HG02870 (cell line): Measurements from ENCODE around the gene IFI27.
"Not testable (repeated sequence)": the region's sequence is repeated elsewhere in the genome, so short reads cannot be mapped to it uniquely, and the experiment has no call there.

Experiments used
- ATAC-seq: cut with Tn5 transposase; IDR thresholded peaks from one replicate; pipeline ENCODE4 v1.9.1; 2021; ENCODE audit warnings: mild to moderate bottlenecking, moderate library complexity; ENCODE audit not compliant: unreplicated experiment

IFI27 gene

GRCh38 chr14:94145902-94146527 is 35.5 kb downstream of the IFI27 start:
- ATAC-seq = no peak

GRCh38 chr14:94152676-94153075 is 42.1 kb downstream of the IFI27 start:
- no peak for ATAC-seq

DNA sequence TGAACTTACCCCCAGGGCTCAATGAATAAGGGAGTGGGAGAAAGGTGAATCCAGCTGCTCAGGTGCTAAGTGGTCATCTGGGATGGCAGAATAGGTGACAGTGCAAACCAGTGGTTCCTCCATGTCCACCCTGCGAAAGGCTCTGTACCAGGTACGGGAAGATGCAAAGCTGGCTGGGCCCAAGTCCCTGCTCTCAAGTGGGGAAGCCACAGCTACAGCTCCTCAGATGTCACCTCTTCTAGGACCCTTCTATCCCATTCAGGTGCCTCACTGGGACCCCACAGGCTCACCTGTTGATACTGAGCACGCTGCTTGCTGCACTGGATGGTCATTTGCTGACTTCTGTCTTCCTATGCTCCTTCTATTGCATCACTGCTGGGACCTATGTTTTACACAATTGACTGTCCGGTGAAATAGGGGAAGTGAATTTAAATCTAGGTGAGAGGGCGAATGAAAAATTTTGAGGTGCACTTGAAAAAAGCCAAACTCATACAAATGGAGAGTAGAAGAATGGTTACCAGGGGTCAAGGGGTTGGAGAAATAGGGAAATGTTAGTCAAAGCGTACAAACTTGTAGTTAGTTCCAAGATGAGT is 43.3 kb downstream of the IFI27 start:
- ATAC-seq = no peak

- ATAC-seq = not testable (repeated sequence)
Measured at GRCh38 chr14:94156143-94156542, 45.6 kb downstream of the IFI27 start.

GRCh38 chr14:94157197-94157596 is 46.7 kb downstream of the IFI27 start:
- ATAC-seq = no peak

DNA sequence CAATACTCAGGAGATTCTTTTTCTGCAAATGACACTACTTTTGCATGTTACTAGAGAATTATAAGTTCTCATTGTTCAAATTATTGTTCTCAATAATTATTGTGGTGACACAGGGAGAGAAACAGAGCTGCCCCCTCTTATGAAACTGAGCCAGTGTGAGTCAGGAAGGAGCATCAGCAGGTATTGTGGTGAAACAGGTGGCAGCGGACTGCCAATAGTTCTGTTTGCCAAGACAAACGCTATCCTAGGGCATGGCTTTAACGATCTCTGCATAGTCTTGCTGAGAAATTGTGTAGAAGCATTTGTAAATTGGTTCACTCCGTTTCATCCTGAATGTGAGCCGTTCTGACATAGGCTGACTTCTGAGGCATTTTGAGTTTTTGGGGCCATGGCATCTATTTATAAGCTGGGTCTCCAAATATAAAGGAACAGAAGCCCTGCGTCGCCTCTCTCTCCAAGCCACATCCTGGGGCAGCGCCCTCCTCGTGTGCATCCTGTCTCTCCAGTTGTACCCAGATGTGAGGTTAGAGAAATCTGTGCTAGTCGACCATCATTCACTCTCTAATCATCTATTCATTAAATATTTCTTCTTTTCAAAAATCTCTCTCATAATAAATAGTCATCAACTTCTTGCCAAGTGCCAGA is 47.8 kb downstream of the IFI27 start:
- ATAC-seq = no peak

- ATAC-seq = no peak
Measured at GRCh38 chr14:94161058-94161457, 50.5 kb downstream of the IFI27 start.

GRCh38 chr14:94161981-94162380 is 51.4 kb downstream of the IFI27 start:
- no peak for ATAC-seq

DNA sequence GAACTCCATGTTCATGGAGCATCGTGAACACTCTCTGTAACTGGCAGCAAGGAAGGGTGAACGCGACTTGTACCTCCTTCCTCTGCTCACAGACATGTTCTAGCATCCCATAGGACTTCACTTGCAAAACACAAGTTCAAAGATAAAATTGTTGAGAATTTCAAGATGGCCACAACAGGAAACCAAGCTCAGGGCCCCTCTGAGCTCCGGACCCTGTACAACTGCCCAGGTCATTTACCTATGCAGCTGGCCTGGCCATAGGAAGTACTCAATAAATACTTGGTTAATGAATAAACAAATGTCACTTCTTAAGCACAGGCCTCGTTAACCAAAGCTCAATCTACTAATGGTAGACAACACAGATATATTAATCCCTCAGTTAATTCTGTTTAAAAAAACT is 51.9 kb downstream of the IFI27 start:
- no peak for ATAC-seq

GRCh38 chr14:94163796-94164195 is 53.3 kb downstream of the IFI27 start:
- ATAC-seq = no peak

- ATAC-seq = no peak
Measured at GRCh38 chr14:94164685-94165431, 54.3 kb downstream of the IFI27 start.

DNA sequence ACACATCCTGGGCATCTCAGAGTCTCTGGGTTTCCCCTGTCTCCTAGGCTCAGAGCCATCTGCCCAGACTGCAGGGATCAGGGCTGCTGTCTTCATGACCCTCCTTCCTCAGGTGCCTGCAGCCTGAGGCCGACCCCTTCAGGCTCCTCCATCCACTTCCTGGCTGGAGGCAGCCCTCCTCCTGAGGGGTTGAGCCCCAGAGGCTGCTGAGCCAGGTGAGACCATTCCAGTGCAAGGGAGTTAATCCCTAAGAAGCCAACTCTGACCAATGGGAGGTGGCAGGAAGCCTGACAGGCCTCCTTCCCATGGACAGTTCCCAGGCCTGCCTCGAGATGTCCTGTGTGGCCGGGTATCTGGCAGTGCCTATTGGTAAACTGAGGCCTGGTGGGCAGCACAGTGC is 55.2 kb downstream of the IFI27 start:
- no peak for ATAC-seq
